Uterus (tissue), 4 donors: ENCODE data around the gene TBCD. TPM values are rescaled to one million over a fixed set of nuclear protein-coding genes. Genes with fewer than 3 reads are reported as not detected.

ENCODE experiments used
- DNase-seq, 2 donors: peaks; one replicate each; pipeline ENCODE4 v3.0.0-alpha.2; 2019 to 2020
- H3K27ac ChIP-seq, 2 donors: fragments of 200-600 bp; sonication (generic); 1 replicate in 1 of 2; 2 replicates in 1 of 2; pipeline ENCODE4 v1.5.1; 2016 to 2018
- H3K27me3 ChIP-seq, 2 donors: fragments of 200-600 bp; sonication (generic); one replicate each; pipeline ENCODE4 v1.5.1; 2018 to 2019; ENCODE audit warnings: control low read depth in 1 of 2
- H3K36me3 ChIP-seq, 2 donors: fragments of 200-600 bp; sonication (generic); one replicate each; pipeline ENCODE4 v1.5.1; 2019; ENCODE audit warnings: control low read depth in 1 of 2
- H3K4me1 ChIP-seq, 2 donors: fragments of 200-600 bp; sonication (generic); one replicate each; pipeline ENCODE4 v1.5.1; 2018 to 2019; ENCODE audit warnings: control low read depth in 1 of 2
- H3K4me3 ChIP-seq, 2 donors: fragments of 200-600 bp; sonication (generic); 1 replicate in 1 of 2; 2 replicates in 1 of 2; pipeline ENCODE4 v1.5.1; 2018 to 2019; ENCODE audit warnings: mild to moderate bottlenecking in 1 of 2
- H3K9me3 ChIP-seq, 2 donors: fragments of 200-600 bp; sonication (generic); one replicate each; pipeline ENCODE4 v1.5.1; 2019; ENCODE audit warnings: control low read depth in 1 of 2
- CTCF ChIP-seq, 4 experiments: fragments of 200-600 bp in 2 of 4; fragments of 450-650 bp in 2 of 4; sonication (generic) in 2 of 4; IDR thresholded peaks; one replicate each; pipeline ENCODE4 v1.5.1; 2016 to 2019; ENCODE audit warnings: antibody characterized with exemption in 4 of 4, mild to moderate bottlenecking in 2 of 4, moderate library complexity in 1 of 4
- POLR2A ChIP-seq, 2 donors: fragments of 450-650 bp; IDR thresholded peaks; one replicate each; pipeline ENCODE4 v1.6.1; 2016; ENCODE audit warnings: antibody characterized with exemption in 2 of 2, mild to moderate bottlenecking in 1 of 2, moderate library complexity in 1 of 2
- intact Hi-C: fragments of 100-400 bp; cut with DNase I; formaldehyde crosslinking; loops from one replicate; pipeline ENCODE4 v1.15.1; 2023; ENCODE audit warnings: low total_unique reads
- total RNA-seq, 4 donors: library from RNA; depleted of rRNA in 3 of 4; stranded (reverse); fragments of >200 nt in 3 of 4; gene quantifications; one replicate each; pipeline versions ENCODE4 v1.1.0 to v1.2.4, GENCODE V29; 2014 to 2023
- donor health status: DM: yes; HTN: yes; CAD: no.

Gene TBCD
- total RNA-seq, 4 donors from 2014 or later = 35.9 to 142 (median 61.3) TPM

- DNase-seq = no peak
Observed at GRCh38 chr17:82795615-82796014, 43.8 kb downstream of the TBCD start.

GRCh38 chr17:82797061-82797460 lies 45.2 kb downstream of the TBCD start:
- Histone ChIP-seq H3K36me3 (no peaks in the 10 kb centered on the region), H3K27me3 (no peaks in the 10 kb centered on the region), H3K4me1 (peaks cover 5 to 10% of the 10 kb centered on the region in 2 donors), H3K9me3 (no peaks in the 10 kb centered on the region), H3K4me3 (no peak overlapping the region), H3K27ac (no peak overlapping the region)
- intact Hi-C loops = no loop called here
- TF ChIP-seq CTCF (IDR thresholded peaks at IDR 0.05) = no peak
- TF ChIP-seq POLR2A (IDR thresholded peaks at IDR 0.05) = no peak
- no peak for DNase-seq

More at GRCh38 chr17:82795615-82796014, 43.8 kb downstream of the TBCD start:
- H3K27ac ChIP-seq = peak overlapping the region in 1 of 2 donors; percentile 63
- peaks cover 5 to 17% of the 10 kb centered on the region in 2 donors for H3K4me1 ChIP-seq
- no peaks in the 10 kb centered on the region for H3K36me3 ChIP-seq
- intact Hi-C loops = no loop called here
- TF ChIP-seq CTCF (IDR thresholded peaks at IDR 0.05) (no peak), POLR2A (IDR thresholded peaks at IDR 0.05) (no peak)
- H3K27me3 ChIP-seq = no peaks in the 10 kb centered on the region
- H3K9me3 ChIP-seq = no peaks in the 10 kb centered on the region
- H3K4me3 ChIP-seq = no peak overlapping the region

GRCh38 chr17:82798752-82799151 lies 46.9 kb downstream of the TBCD start:
- TF ChIP-seq CTCF (IDR thresholded peaks at IDR 0.05) = no peak
- no peak for TF ChIP-seq POLR2A (IDR thresholded peaks at IDR 0.05)
- H3K27ac ChIP-seq = no peak overlapping the region
- H3K27me3 ChIP-seq = no peaks in the 10 kb centered on the region
- no peak overlapping the region for H3K4me3 ChIP-seq
- H3K36me3 ChIP-seq = no peaks in the 10 kb centered on the region
- intact Hi-C loops = no loop called here
- no peak for DNase-seq
- peaks cover 2 to 10% of the 10 kb centered on the region in 2 donors for H3K4me1 ChIP-seq
- no peaks in the 10 kb centered on the region for H3K9me3 ChIP-seq

- no peaks in the 10 kb centered on the region for H3K27me3 ChIP-seq
- H3K27ac ChIP-seq = no peak overlapping the region
- no peaks in the 10 kb centered on the region for H3K36me3 ChIP-seq
- no peaks in the 10 kb centered on the region for H3K9me3 ChIP-seq
- H3K4me3 ChIP-seq = no peak overlapping the region
- TF ChIP-seq POLR2A (IDR thresholded peaks at IDR 0.05) = no peak
- TF ChIP-seq CTCF (IDR thresholded peaks at IDR 0.05) = no peak
- intact Hi-C loops = no loop called here
- H3K4me1 ChIP-seq = peaks cover 0 to 4% of the 10 kb centered on the region in 2 donors
- no peak for DNase-seq
Observed at GRCh38 chr17:82799591-82799990, 47.7 kb downstream of the TBCD start.

- no peaks in the 10 kb centered on the region for H3K36me3 ChIP-seq
- H3K9me3 ChIP-seq = no peaks in the 10 kb centered on the region
- TF ChIP-seq POLR2A (IDR thresholded peaks at IDR 0.05) = no peak
- TF ChIP-seq CTCF (IDR thresholded peaks at IDR 0.05) = no peak
- peaks cover 3 to 6% of the 10 kb centered on the region in 2 donors for H3K4me1 ChIP-seq
- H3K4me3 ChIP-seq = no peak overlapping the region
- H3K27me3 ChIP-seq = no peaks in the 10 kb centered on the region
- intact Hi-C loops = no loop called here
- no peak for DNase-seq
- no peak overlapping the region for H3K27ac ChIP-seq
Observed at GRCh38 chr17:82800885-82801284, 49.0 kb downstream of the TBCD start.
